IgD-negative memory B cell (primary cell): ENCODE data around the gene KIR2DL3. TPM values are rescaled to one million over a fixed set of nuclear protein-coding genes. Genes with fewer than 3 reads are reported as not detected.
A peak's percentile ranks its signal among the peaks of the same experiment; 100 is the strongest.
"Not testable (repeated sequence)": the region's sequence is repeated elsewhere in the genome, so short reads cannot be mapped to it uniquely, and the experiment has no call there.

Experiments used
- H3K27ac Mint-ChIP-seq, 3 donors: one replicate each; pipeline ENCODE4 v1.8.0; 2020 to 2022; ENCODE audit warnings: mild to moderate bottlenecking in 3 of 3, mixed read lengths in 3 of 3, moderate library complexity in 1 of 3
- H3K27me3 Mint-ChIP-seq: one replicate; pipeline ENCODE4 v1.8.0; 2021; ENCODE audit warnings: mixed read lengths
- H3K36me3 Mint-ChIP-seq: one replicate; pipeline ENCODE4 v1.8.0; 2020; ENCODE audit warnings: mild to moderate bottlenecking, mixed read lengths
- H3K4me1 Mint-ChIP-seq, 3 donors: one replicate each; pipeline ENCODE4 v1.8.0; 2020 to 2022; ENCODE audit warnings: mixed read lengths in 3 of 3, mild to moderate bottlenecking in 1 of 3
- H3K4me3 Mint-ChIP-seq, 4 donors: one replicate each; pipeline ENCODE4 v1.8.0; 2020 to 2022; ENCODE audit warnings: mild to moderate bottlenecking in 4 of 4, mixed read lengths in 4 of 4, moderate library complexity in 3 of 4
- H3K9me3 Mint-ChIP-seq, 3 donors: one replicate each; pipeline ENCODE4 v1.8.0; 2020 to 2021; ENCODE audit warnings: mixed read lengths in 3 of 3, mild to moderate bottlenecking in 1 of 3
- polyA plus RNA-seq: library from polyadenylated mRNA; unstranded; fragments of 300-500 nt; fragmentation: Illumina TruSeq; gene quantifications from one replicate; pipeline ENCODE4 v1.2.3, GENCODE V29; 2021

KIR2DL3 gene
- 0.59 TPM for polyA plus RNA-seq

DNA sequence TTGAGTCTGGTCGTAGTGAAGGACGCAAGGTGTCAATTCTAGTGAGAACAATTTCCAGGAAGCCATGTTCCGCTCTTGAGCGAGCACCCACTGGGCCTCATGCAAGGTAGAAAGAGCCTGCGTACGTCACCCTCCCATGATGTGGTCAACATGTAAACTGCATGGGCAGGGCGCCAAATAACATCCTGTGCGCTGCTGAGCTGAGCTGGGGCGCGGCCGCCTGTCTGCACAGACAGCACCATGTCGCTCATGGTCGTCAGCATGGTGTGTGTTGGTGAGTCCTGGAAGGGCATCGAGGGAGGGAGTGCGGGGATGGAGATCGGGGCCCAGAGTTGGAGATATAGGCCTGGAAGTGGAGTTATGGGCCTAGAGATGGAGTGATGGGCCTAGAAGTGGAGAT is at the start of gene KIR2DL3:
KIR2DL3 (plus strand) TSS at position 208 of the 400 bp plus-strand sequence; CDS start at position 241, 33 bp downstream.
- not testable (repeated sequence) for H3K36me3 Mint-ChIP-seq, H3K4me1 Mint-ChIP-seq, H3K27me3 Mint-ChIP-seq, H3K27ac Mint-ChIP-seq
- Mint-ChIP-seq H3K4me3 (peak within 1 kb of the TSS in 1 of 4 donors; percentile 9), H3K9me3 (peaks cover 0 to 12% (median 11%) of the 10 kb centered on the region in 3 donors)

DNA sequence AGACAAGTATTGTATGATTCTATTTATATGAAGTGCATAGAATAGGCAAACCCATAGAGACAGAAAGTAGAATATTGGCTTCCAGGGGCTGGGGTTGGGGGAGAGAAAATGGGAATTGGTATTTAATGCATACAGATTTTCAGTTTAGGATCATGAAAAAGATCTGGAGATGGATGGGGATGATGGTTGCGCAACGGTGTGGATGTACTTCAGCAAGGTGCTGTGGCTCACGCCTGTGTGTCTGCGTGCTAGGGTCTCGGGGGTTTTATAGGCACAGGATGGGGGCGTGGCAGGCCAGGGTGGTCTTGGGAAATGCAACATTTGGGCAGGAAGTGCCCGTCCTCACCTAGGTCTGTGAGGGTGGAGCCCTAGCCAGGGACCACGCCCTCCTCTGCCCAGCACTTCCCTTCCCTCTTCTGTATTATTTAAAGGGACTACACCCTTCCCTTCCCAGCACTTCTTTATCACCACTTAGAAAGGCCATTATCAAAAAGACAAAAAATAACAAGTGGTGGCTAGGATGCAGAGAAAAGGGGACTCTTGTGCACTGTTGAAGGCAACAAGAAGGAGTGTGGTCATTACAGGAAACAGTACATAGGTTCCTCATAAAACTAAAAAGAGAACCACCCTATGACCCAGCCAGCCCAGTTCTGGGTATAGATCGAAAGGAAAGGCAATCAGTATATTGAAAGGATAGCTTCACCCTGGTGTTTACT is 46.6 kb upstream of the KIR2DL3 start:
- H3K4me3 Mint-ChIP-seq, result peak overlapping the region in 1 of 4 donors; percentile 10
- peaks cover 0 to 8% (median 2%) of the 10 kb centered on the region in 3 donors for H3K4me1 Mint-ChIP-seq

DNA sequence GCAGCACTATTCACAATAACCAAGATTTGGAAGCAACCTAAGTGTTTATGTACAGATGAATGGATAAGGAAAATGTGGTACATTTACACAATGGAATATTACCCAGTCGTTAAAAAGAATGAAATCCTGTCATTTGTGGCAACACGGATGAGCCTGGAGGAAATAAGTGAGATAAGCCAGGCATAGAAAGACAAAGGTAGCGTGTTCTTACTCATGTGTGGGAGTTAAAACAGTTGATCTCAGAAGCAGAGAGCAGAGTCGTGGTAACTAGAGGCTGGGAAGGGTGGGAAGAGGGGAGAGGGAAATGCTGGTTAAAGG is 46.1 kb upstream of the KIR2DL3 start:
- Mint-ChIP-seq H3K27me3 (peaks cover 17% of the 10 kb centered on the region), H3K4me3 (no peak overlapping the region), H3K27ac (no peak overlapping the region), H3K4me1 (peaks cover 0 to 8% (median 2%) of the 10 kb centered on the region in 3 donors), H3K9me3 (peaks cover 0 to 12% (median 3%) of the 10 kb centered on the region in 3 donors), H3K36me3 (peaks cover 2% of the 10 kb centered on the region)

More for the DNA sequence above, 46.6 kb upstream of the KIR2DL3 start:
- peaks cover 2% of the 10 kb centered on the region for H3K36me3 Mint-ChIP-seq
- H3K9me3 Mint-ChIP-seq, result peaks cover 0 to 12% (median 3%) of the 10 kb centered on the region in 3 donors
- H3K27me3 Mint-ChIP-seq, result peaks cover 17% of the 10 kb centered on the region
- H3K27ac Mint-ChIP-seq, result no peak overlapping the region

DNA sequence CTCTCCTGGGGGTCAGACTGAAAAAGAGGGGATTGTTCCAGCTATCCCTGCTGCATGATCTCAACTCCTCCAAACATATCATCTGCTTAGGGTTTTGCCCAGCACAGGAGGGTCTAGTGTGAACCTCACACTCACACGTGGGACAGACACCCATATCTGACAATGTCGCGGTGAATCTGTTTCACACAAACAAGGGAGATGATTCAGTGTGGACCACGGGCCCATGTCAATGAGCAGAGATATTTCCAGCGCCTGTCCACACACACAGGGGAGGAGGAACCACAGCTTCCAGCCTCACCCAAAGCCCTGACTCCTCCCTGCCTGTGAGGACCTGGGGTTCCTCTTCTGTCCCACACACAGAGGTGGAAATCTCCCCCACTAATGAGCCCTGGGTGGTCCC is 43.7 kb upstream of the KIR2DL3 start:
- Mint-ChIP-seq H3K36me3 (peaks cover 2% of the 10 kb centered on the region), H3K9me3 (peaks cover 0 to 12% (median 3%) of the 10 kb centered on the region in 3 donors), H3K4me1 (peaks cover 0 to 8% (median 2%) of the 10 kb centered on the region in 3 donors), H3K4me3 (no peak overlapping the region), H3K27ac (no peak overlapping the region), H3K27me3 (peaks cover 22% of the 10 kb centered on the region)

DNA sequence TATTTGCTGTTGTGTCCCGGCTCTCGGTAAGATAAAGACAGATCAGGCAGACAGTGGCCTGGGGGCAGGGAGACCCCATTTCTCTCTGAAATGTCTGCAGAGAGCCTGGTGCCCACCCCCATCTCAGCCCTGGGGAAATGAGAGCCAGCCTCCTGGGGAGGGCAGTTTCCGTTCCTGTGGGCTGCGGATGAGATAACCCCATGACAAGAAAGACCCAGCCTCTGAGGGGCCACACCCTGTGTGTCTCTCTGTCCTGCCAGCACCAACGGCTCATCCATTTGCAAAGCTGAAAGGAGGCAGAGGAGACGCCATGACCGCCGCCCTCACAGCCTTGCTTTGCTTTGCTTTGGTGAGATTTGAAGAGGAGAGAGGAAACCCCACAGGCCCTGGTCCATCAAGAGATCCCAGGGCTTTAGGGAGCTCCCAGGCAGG is 42.2 kb upstream of the KIR2DL3 start:
- Mint-ChIP-seq H3K4me1 (peaks cover 0 to 8% (median 2%) of the 10 kb centered on the region in 3 donors), H3K36me3 (peaks cover 2% of the 10 kb centered on the region), H3K27me3 (peaks cover 22% of the 10 kb centered on the region), H3K27ac (no peak overlapping the region), H3K9me3 (peaks cover 0 to 12% (median 3%) of the 10 kb centered on the region in 3 donors), H3K4me3 (no peak overlapping the region)

DNA sequence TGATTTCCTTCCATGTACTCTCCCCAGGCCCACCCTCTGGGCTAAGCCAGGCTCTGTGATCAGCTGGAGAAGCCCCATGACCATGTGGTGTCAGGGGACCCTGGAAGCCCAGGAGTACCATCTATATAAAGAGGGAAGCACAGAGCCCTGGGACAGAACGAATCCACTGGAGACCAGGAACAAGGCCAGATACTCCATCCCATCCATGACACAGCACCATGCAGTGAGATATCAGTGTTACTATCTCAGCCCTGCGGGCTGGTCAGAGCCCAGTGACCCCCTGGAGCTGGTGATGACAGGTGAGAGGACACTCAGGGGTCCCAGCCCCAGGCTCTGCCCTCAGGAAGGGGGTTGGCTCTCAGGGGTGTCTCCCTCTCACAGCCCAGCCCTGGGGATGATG is 41.5 kb upstream of the KIR2DL3 start:
- no peak overlapping the region for H3K27ac Mint-ChIP-seq
- H3K4me1 Mint-ChIP-seq, result peaks cover 0 to 4% (median 2%) of the 10 kb centered on the region in 3 donors
- peaks cover under 1 to 8% (median 3%) of the 10 kb centered on the region in 3 donors for H3K9me3 Mint-ChIP-seq
- H3K36me3 Mint-ChIP-seq, result peaks cover 2% of the 10 kb centered on the region
- H3K4me3 Mint-ChIP-seq, result no peak overlapping the region
- peaks cover 20% of the 10 kb centered on the region for H3K27me3 Mint-ChIP-seq

DNA sequence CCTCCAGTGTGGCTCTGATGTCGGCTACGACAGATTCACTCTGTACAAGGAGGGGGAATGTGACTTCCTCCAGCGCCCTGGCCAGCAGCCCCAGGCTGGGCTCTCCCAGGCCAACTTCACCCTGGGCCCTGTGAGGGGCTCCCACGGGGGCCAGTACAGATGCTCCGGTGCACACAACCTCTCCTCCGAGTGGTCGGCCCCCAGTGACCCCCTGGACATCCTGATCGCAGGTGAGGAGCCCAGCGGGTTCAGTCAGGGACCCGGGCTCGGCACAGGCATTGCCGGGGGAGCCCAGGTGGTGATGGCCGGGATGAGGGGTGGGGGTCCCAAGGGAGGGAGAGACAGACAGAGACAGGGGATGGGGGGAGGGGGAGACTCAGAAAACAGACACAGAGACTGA is 40.6 kb upstream of the KIR2DL3 start:
- H3K27me3 Mint-ChIP-seq, result peaks cover 22% of the 10 kb centered on the region
- H3K36me3 Mint-ChIP-seq, H3K4me1 Mint-ChIP-seq, H3K4me3 Mint-ChIP-seq, H3K27ac Mint-ChIP-seq, H3K9me3 Mint-ChIP-seq: not testable (repeated sequence)

DNA sequence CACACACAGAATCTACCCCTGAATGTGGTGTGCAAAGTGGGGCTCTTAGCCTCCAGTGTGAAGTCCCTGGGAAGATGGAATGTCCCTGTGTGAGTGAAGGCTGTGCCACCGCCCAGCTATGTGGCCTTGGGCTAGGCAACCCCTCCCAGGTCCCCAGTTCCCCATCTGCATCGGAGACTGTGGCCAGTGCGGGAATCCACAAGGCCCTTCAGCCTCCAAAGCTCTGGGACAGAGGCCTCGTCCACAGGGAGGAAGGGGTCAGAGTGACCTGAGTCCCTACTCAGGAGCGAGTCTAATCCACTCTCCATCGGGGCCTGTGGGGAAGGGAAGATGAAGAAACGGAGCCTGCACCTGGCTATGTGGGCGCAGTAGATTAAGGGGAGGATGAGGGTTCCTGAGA is 33.4 kb upstream of the KIR2DL3 start:
- peaks cover 0 to 4% (median 0%) of the 10 kb centered on the region in 3 donors for H3K4me1 Mint-ChIP-seq
- H3K27ac Mint-ChIP-seq, result no peak overlapping the region
- peaks cover 0 to 2% (median 1%) of the 10 kb centered on the region in 3 donors for H3K9me3 Mint-ChIP-seq
- H3K36me3 Mint-ChIP-seq, result no peaks in the 10 kb centered on the region
- H3K27me3 Mint-ChIP-seq, result peaks cover 16% of the 10 kb centered on the region
- no peak overlapping the region for H3K4me3 Mint-ChIP-seq

DNA sequence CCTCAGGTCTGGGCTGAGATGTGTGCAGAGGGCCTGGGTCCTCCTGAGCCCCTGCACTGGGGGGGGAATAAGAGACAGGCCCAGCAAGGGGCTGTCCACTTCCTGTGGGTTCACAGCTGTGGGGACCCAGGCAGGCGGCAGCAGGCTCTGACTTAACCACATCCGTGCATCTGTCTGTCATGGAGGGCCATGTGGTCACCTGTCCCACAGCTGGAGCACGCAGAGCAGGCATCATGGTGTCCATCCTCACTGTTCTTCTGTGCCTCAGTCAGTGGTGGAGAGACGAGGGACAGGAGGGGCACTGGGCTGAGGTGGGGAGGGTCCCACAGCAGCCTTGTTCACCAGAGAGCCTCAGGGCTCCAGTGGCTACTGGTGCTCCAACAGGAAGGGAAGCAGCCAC is 30.4 kb upstream of the KIR2DL3 start:
- Mint-ChIP-seq H3K36me3 (no peaks in the 10 kb centered on the region), H3K27ac (no peak overlapping the region), H3K9me3 (no peaks in the 10 kb centered on the region), H3K4me3 (peak overlapping the region in 1 of 4 donors; percentile 12), H3K27me3 (peaks cover 10% of the 10 kb centered on the region), H3K4me1 (peaks cover 0 to 8% (median 4%) of the 10 kb centered on the region in 3 donors)

DNA sequence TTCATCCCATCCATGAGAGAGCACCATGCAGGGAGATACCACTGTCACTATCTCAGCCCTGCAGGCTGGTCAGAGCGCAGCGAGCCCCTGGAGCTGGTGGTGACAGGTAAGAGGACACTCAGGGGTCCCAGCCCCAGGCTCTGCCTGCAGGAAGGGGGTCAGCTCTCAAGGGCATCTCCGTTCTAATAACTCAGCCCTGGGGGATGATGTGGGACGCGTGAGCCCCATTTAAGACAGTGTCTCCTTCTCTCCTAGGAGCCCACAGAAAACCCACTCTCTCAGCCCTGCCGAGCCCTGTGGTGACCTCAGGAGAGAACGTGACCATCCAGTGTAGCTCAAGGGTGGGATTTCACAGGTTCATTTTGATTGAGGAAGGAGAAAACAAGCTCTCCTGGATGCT is 29.5 kb upstream of the KIR2DL3 start:
- Mint-ChIP-seq H3K4me3 (peak overlapping the region in 1 of 4 donors; percentile 54), H3K9me3 (no peaks in the 10 kb centered on the region), H3K27me3 (peaks cover 8% of the 10 kb centered on the region), H3K36me3 (no peaks in the 10 kb centered on the region), H3K4me1 (peaks cover 0 to 8% (median 4%) of the 10 kb centered on the region in 3 donors), H3K27ac (peak overlapping the region in 1 of 3 donors; percentile 53)

DNA sequence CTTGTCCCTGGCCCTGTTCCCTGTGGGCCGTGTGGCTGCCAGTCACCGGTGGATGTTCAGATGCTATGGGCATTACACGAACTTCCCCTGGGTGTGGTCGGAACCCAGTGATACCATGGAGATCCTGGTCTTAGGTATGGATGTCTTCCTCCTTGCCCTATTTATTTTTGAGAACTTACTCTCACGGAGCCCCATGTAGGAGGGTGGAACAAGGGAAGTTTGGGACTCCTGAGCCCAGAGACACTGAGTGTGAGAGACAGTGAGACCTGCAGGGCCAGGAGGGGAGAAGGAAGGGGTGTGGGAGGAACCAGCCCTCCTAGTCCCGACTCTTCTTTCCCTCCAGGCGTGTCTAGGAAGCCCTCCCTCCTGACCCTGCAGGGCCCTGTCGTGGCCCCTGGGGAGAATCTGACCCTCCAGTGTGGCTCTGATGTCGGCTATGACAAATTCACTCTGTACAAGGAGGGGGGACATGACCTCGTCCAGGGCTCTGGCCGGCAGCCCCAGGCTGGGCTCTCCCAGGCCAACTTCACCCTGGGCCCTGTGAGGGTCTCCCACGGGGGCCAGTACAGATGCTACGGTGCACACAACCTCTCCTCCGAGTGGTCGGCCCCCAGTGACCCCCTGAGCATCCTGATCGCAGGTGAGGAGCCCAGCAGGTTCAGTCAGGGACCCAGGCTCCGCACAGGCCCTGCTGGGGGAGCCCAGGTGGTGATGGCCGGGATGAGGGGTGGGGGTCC is 28.9 kb upstream of the KIR2DL3 start:
- peak overlapping the region in 1 of 3 donors; percentile 53 for H3K27ac Mint-ChIP-seq
- peaks cover 0 to 3% (median 0%) of the 10 kb centered on the region in 3 donors for H3K9me3 Mint-ChIP-seq
- H3K27me3 Mint-ChIP-seq, result peaks cover 8% of the 10 kb centered on the region
- H3K4me1 Mint-ChIP-seq, result peaks cover 0 to 8% (median 4%) of the 10 kb centered on the region in 3 donors
- H3K36me3 Mint-ChIP-seq, result no peaks in the 10 kb centered on the region
- peak overlapping the region in 1 of 4 donors; percentile 39 for H3K4me3 Mint-ChIP-seq

DNA sequence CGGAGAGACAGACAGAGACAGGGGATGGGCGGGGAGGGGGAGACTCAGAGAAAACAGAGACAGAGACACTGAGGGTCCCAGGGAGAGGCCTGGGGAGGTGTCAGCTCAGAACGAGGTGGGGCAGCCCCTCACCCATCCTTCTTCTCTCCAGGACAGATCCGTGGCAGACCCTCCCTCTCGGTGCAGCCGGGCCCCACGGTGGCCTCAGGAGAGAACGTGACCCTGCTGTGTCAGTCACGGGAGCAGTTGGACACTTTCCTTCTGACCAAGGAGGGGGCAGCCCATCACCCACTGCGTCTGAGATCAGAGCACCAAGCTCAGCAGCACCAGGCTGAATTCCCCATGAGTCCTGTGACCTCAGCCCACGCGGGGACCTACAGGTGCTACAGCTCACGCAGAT is 28.4 kb upstream of the KIR2DL3 start:
- not testable (repeated sequence) for H3K36me3 Mint-ChIP-seq, H3K27me3 Mint-ChIP-seq, H3K4me1 Mint-ChIP-seq, H3K9me3 Mint-ChIP-seq, H3K4me3 Mint-ChIP-seq, H3K27ac Mint-ChIP-seq

DNA sequence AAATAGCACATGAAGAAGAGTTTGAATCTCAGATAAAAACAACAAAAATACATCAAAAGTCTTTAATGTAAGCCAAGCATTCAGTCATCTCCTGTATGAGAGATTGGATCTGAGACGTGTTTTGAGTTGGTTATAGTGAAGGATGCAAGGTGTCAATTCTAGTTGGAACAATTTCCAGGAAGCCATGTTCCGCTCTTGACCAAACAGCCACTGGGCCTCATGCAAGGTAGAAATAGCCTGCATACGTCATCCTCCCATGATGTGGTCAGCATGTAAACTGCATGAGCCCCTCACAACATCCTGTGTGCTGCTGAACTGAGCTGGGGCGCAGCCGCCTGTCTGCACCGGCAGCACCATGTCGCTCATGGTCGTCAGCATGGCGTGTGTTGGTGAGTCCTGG is 14.2 kb upstream of the KIR2DL3 start, which contains the start of gene KIR3DL3:
KIR3DL3 (plus strand) TSS at position 301 of the 400 bp plus-strand sequence; CDS start at position 356, 55 bp downstream.
- no peaks in the 10 kb centered on the region for H3K4me1 Mint-ChIP-seq
- no peak within 1 kb of the TSS for H3K4me3 Mint-ChIP-seq
- H3K27ac Mint-ChIP-seq, result no peak within 1 kb of the TSS
- peaks cover 1% of the 10 kb centered on the region for H3K36me3 Mint-ChIP-seq
- peaks cover 24% of the 10 kb centered on the region for H3K27me3 Mint-ChIP-seq
- H3K9me3 Mint-ChIP-seq, result peaks cover 4 to 35% (median 26%) of the 10 kb centered on the region in 3 donors

DNA sequence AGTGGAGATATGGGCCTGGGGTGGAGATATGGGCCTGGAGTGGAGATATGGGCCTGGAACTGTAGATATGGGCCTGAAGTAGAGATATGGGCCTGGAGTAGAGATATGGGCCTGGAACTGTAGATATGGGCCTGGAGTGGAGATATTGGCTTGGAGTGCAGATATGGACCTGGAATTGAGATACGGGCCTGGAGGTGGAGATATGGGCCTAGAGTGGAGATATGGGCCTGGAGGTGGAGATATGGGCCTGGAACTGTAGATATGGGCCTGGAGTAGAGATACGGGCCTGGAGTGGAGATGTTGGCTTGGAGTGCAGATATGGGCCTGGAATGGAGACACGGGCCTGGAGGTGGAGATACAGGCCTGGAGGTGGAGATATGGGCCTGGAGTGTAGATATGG is 13.7 kb upstream of the KIR2DL3 start:
- no peaks in the 10 kb centered on the region for H3K4me1 Mint-ChIP-seq
- no peak overlapping the region for H3K4me3 Mint-ChIP-seq
- no peaks in the 10 kb centered on the region for H3K36me3 Mint-ChIP-seq
- H3K27ac Mint-ChIP-seq, result no peak overlapping the region
- H3K27me3 Mint-ChIP-seq, result peaks cover 24% of the 10 kb centered on the region
- peaks cover 3 to 32% (median 22%) of the 10 kb centered on the region in 3 donors for H3K9me3 Mint-ChIP-seq

DNA sequence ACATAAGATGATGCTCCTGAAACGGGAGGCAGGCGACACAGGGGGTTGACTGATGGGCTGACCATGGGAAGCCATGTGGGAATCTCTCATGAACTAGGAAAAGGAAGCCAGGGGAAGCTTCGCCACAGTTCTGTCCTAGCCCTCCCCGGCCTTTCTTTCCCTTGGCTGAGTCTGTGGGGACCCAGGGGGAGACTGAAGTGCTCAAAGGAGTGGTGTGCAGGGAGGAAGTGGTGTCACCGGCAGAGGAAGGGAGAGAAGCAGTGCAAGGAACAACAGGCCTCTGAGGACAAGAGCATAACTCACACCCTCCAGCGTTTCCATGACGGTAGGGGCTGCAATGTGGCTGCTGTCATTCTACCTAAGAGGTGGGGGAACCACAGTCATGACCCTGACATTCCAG is 13.0 kb upstream of the KIR2DL3 start:
- Mint-ChIP-seq H3K4me3 (no peak overlapping the region), H3K9me3 (peaks cover 0 to 26% (median 15%) of the 10 kb centered on the region in 3 donors), H3K27ac (no peak overlapping the region), H3K36me3 (no peaks in the 10 kb centered on the region), H3K4me1 (no peaks in the 10 kb centered on the region), H3K27me3 (peaks cover 22% of the 10 kb centered on the region)
